HepG2 (cell line): ENCODE results near the gene PAX4. TPM values are rescaled to one million over a fixed set of nuclear protein-coding genes. Genes with fewer than 3 reads are reported as not detected.

Experiments
- BHLHE40 ChIP-seq: IDR thresholded peaks from 2 replicates; pipeline ENCODE4 v1.6.1; 2011; ENCODE audit warnings: low read length, improper control_type of control experiment
- FOXJ3 ChIP-seq: sonication (generic); formaldehyde crosslinking; IDR thresholded peaks from 2 replicates; pipeline ENCODE4 v1.4.0; 2020; ENCODE audit warnings: missing genetic modification reagents, mild to moderate bottlenecking, borderline replicate concordance
- KDM5A ChIP-seq: fragments of 200-600 bp; sonication (generic); IDR thresholded peaks from 2 replicates; pipeline ENCODE4 v1.7.0; 2018; ENCODE audit warnings: antibody characterized with exemption, mild to moderate bottlenecking, low read length, borderline replicate concordance
- KIAA2018 ChIP-seq: sonication (generic); formaldehyde crosslinking; IDR thresholded peaks from 2 replicates; pipeline ENCODE4 v1.5.0; 2020; ENCODE audit warnings: mild to moderate bottlenecking, missing genetic modification reagents, borderline replicate concordance
- RAD21 ChIP-seq: fragments of 450-650 bp; formaldehyde crosslinking; IDR thresholded peaks from 2 replicates; pipeline ENCODE4 v1.5.0; 2020; ENCODE audit warnings: mild to moderate bottlenecking
- REL ChIP-seq: sonication (generic); formaldehyde crosslinking; conservative IDR thresholded peaks from 2 replicates; pipeline ENCODE4 v1.8.0; 2022; ENCODE audit warnings: mild to moderate bottlenecking, missing genetic modification reagents, moderate library complexity
- SKIL ChIP-seq: sonication (generic); formaldehyde crosslinking; IDR thresholded peaks from 2 replicates; pipeline ENCODE4 v1.8.0; 2022; ENCODE audit warnings: missing genetic modification reagents, mild to moderate bottlenecking, moderate library complexity, borderline replicate concordance
- SMAD9 ChIP-seq: sonication (generic); formaldehyde crosslinking; IDR thresholded peaks from 2 replicates; pipeline ENCODE4 v1.5.1; 2020; ENCODE audit warnings: mild to moderate bottlenecking, missing genetic modification reagents
- ZNF598 ChIP-seq: sonication (generic); formaldehyde crosslinking; IDR thresholded peaks from 2 replicates; pipeline ENCODE4 v1.5.1; 2020; ENCODE audit warnings: mild to moderate bottlenecking, missing genetic modification reagents, borderline replicate concordance
- ZNF883 ChIP-seq: sonication (generic); formaldehyde crosslinking; IDR thresholded peaks from 2 replicates; pipeline ENCODE4 v1.5.1; 2020; ENCODE audit warnings: mild to moderate bottlenecking, missing genetic modification reagents; ENCODE audit errors: not compliant biosample characterization
- ZSCAN29 ChIP-seq: sonication (generic); formaldehyde crosslinking; conservative IDR thresholded peaks from 2 replicates; pipeline ENCODE4 v1.4.0; 2020; ENCODE audit warnings: mild to moderate bottlenecking, missing genetic modification reagents
- polyA plus RNA-seq, 8 experiments: library from polyadenylated mRNA; depleted of rRNA in 3 of 8; stranded (reverse) in 7 of 8; unstranded in 1 of 8; fragments of >200 nt; fragmentation: Illumina TruSeq in 4 of 8; extraction: Trizol in 4 of 8; gene quantifications; 2 replicates each; pipeline versions ENCODE4 v1.2.1 to v1.2.3, GENCODE V29; 2011 to 2016; ENCODE audit warnings: low read depth in 4 of 8, missing spikeins in 1 of 8, mixed read lengths in 1 of 8; ENCODE audit not compliant: insufficient read depth in 1 of 8
- total RNA-seq, 5 experiments: library from RNA; depleted of rRNA; stranded (reverse); fragments of >200 nt; fragmentation: Illumina TruSeq; extraction: Trizol; gene quantifications; 2 replicates each; pipeline ENCODE4 v1.2.3, GENCODE V29; 2016; ENCODE audit warnings: low read depth in 1 of 5
- TF ChIP-seq, protein P1 (sequence below): sonication (generic); formaldehyde crosslinking; IDR thresholded peaks from 2 replicates; pipeline ENCODE4 v1.5.0; 2020; ENCODE audit warnings: mild to moderate bottlenecking, missing genetic modification reagents
- TF ChIP-seq, protein P2 (sequence below): sonication (generic); formaldehyde crosslinking; IDR thresholded peaks from 2 replicates; pipeline ENCODE4 v1.4.0; 2020; ENCODE audit warnings: missing genetic modification reagents, low read depth, mild to moderate bottlenecking, borderline replicate concordance

PAX4 gene
- total and polyA plus RNA-seq, 2 of the 13 experiments (the other 11 are each of a cell fraction or from before 2014, with no cell fraction given): not detected

GRCh38 chr7:127585044-127585953, 32.6 kb downstream of the PAX4 start, which contains the start of gene GCC1 (continued):
- TF ChIP-seq, protein P1, sequence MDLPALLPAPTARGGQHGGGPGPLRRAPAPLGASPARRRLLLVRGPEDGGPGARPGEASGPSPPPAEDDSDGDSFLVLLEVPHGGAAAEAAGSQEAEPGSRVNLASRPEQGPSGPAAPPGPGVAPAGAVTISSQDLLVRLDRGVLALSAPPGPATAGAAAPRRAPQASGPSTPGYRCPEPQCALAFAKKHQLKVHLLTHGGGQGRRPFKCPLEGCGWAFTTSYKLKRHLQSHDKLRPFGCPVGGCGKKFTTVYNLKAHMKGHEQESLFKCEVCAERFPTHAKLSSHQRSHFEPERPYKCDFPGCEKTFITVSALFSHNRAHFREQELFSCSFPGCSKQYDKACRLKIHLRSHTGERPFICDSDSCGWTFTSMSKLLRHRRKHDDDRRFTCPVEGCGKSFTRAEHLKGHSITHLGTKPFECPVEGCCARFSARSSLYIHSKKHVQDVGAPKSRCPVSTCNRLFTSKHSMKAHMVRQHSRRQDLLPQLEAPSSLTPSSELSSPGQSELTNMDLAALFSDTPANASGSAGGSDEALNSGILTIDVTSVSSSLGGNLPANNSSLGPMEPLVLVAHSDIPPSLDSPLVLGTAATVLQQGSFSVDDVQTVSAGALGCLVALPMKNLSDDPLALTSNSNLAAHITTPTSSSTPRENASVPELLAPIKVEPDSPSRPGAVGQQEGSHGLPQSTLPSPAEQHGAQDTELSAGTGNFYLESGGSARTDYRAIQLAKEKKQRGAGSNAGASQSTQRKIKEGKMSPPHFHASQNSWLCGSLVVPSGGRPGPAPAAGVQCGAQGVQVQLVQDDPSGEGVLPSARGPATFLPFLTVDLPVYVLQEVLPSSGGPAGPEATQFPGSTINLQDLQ (CRISPR knock-in tag): peak; percentile 28; the same call in 1 of the 2 replicates
- peak; percentile 74 for TF ChIP-seq ZNF883
- TF ChIP-seq ZSCAN29 (CRISPR knock-in tag): peak; percentile 56; the same call in 1 of the 2 replicates
- TF ChIP-seq FOXJ3 (CRISPR knock-in tag): no peak; the same call in 1 of the 2 replicates
- no peak for TF ChIP-seq SMAD9
- no peak for TF ChIP-seq REL (CRISPR knock-in tag)
- no peak for TF ChIP-seq SKIL
- TF ChIP-seq ZNF598 (CRISPR knock-in tag): peak; percentile 21; the same call in 1 of the 2 replicates
- TF ChIP-seq, protein P2, sequence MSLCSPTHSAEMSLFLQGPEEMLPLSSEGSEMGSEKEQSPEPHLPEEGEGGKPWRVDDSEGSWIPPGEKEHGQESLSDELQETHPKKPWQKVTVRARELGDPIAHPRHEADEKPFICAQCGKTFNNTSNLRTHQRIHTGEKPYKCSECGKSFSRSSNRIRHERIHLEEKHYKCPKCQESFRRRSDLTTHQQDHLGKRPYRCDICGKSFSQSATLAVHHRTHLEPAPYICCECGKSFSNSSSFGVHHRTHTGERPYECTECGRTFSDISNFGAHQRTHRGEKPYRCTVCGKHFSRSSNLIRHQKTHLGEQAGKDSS (CRISPR knock-in tag): peak; percentile 51; the same call in 1 of the 2 replicates
- TF ChIP-seq KIAA2018 (CRISPR knock-in tag): no peak
- TF ChIP-seq KDM5A: peak; percentile 90
- TF ChIP-seq BHLHE40: no peak
- TF ChIP-seq RAD21: no peak
